Hematopoietic multipotent progenitor cell treated with erythropoietin and hydrocortisone succinate and interleukin-3 and kit ligand, for 8 days (in vitro differentiated cells): Measurements from ENCODE around the gene FLT1.
A peak's percentile ranks its signal among the peaks of the same experiment; 100 is the strongest.

ENCODE experiments used
- DNase-seq: peaks from one replicate; pipeline ENCODE4 v3.0.0-alpha.2; 2015

The FLT1 gene

DNA sequence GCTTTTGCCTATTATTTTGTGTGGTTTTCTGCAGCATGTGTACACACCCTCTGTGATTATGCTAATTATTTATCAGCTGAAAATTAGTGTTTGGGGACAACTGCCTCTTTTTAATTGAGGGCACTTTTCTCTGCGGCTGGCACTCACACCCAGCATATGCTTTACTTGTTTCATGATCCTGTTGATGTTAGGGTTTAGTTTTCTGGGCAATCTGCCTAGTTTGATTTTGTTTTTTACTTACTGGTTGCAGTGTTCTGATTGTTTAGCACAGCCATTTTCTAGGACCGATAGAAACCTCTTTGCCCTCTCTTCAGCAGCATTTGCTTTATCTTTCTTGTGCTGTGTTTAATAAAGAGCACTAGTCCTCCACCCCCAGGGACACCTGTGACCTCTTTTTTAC is 195.0 kb downstream of the FLT1 start:
- no peak for DNase-seq

DNA sequence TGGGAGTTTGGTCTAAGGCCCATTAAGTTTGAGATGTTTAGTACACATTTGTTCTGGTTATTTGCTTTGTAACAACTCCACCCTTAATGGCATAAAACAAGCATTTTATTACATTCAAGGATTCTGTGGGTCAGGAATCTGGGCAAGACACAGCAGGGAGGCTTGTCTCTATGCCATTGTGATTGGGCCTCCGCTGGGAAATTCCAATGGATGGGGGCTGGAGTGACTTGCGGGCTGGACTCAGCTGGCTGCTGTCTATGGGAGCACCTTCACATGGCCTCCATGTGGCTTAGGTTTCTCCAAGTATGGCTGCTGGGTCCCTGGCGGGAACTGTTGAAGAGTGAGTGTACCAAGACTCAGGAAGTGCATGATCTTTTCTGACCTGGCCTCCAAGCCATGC is 197.6 kb downstream of the FLT1 start:
- no peak for DNase-seq

DNA sequence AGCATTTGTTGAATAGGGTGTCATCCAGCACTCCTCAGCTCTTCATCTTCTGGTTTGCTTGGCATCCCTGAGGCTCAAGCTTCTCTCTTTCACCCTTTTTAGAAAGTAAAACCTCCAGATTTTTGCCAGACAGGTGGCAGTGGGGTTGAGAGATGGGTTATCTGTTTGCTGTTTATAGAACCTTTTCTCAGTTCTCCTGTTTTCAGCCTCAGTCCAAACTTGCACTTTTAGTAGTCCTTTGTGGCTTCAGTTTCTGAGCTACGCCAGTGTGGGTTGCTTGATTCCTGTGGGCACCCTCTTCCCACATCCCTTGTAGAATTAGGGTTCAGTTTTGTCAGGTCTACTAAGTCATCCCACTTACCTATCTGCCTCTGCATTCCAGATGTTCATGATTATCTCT is 208.7 kb downstream of the FLT1 start:
- no peak for DNase-seq

DNA sequence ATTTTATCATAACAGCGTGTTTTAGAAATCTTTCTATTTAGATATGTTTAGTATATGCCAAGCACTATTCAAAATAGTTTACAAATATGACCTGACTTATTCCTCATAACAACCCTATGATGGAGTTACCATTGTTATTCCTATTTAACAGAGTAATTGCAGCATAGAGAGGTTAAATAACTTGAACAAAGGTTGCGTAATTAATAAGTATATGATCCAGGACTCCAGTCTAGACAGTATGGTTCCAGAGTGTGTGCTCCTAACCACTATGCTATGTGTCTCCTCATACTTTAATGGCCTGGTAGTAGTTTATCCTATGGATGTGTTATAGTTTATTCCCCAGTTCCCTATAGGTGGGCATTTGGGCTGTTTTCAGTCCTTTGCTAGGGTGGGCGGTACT is 211.3 kb downstream of the FLT1 start:
- no peak for DNase-seq

DNA sequence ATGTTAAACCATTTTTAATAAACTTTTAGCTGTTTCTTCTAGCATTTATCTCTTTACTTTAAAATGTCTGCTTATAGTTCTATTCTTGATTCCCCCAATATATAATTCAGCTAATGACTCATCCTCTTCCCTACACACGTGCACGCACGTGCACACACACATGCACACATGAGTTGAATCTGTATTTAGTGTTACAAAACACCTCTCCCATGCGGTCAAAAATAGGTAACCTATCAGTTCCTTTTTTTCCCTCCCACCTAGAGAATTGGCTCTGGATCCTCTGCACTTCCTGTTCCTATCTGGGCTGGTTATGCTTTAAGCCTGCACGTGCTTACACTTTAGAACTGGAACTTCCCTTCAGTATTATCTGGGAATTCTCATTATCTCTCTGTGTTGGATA is 212.5 kb downstream of the FLT1 start:
- no peak for DNase-seq

DNA sequence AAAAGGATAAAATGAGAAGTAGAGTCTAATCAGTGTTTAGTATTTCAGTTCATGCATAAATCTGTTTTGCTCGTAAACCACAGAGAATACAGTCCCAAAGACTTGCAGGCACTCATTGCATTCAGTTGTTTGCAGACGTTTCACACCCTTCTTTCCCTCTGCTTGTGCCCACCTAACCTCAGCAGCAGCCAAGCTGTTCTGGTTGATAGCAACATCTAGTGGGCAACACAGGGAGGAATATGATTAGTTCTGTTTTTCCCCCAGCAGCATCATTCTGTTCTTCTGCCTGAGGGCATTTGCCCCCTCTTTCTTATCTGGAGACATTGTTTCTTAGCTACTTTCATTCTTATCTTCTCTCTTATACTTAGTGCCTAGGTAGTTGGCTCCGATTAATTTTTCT is 221.0 kb downstream of the FLT1 start:
- peak; percentile 31 for DNase-seq

DNA sequence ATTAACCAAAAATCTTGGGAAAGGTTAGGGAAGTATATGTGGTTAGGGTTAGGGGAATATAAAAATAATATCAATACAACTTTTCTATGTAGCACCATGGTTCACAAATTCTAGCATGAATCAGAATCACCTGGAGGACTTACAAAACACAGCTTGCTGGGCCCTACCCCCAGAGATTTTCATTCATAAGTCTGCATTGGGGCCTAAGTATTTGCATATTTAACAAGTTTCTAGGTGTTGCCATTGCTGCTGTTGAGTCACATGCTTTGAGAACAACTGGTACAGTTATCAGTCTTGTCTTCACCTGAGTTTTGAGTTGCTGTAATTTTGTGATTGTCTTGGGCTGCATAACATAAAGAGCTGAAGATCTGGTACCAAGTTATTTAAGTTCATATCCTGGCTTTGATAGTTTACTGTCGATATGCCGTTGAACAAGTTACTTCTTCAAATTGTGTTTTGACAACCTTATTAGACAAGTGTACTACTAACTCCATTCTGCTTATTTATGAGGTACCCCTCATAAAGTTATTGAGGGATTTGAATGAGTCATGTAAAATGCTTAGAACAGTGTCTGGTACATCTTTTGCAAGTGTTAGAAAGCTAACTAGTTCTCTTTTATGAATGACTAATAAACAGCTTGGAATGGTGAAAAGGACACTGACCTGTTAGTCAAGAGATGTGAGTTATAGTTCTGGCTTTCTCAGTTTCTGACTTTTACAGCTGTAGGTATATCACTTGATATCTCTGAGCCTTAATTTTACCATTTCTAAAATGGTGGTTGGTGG is 223.7 kb downstream of the FLT1 start:
- no peak for DNase-seq

DNA sequence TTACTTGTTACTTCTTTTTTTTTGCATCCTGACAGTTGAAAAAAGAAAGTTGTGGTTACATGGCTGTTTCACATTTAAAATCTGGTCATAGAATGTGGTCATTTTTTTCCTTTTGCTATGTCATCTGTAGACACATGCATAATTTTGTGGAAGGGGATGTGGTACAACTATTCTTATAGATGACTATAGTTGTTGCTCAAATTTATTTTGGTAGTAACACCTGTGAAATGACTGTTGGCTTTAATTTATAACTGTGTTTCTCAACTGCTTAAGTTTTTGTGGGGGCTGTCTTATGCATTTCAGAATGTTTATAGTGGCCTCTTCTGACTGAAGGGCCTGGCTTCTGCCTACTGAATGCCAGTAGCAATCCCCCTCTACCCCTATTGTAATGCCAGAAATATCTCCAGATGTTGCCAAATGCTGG is 226.1 kb downstream of the FLT1 start:
- peak; percentile 13 for DNase-seq

DNA sequence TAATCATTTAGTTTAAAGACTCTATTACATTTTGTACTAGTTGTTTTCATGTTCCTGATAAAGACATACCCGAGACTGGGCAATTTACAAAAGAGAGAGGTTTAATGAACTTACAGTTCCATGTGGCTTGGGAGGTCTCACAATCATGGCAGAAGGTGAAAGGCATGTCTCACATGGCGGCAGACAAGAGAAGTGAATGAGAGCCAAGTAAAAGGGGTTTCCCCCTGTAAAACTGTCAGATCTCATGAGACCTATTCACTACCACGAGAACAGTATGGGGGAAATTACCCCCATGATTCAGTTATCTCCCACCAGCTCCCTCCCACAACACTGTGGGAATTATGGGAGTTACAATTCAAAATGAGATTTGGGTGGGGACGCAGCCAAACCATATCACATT is 227.4 kb downstream of the FLT1 start:
- DNase-seq, result no peak

DNA sequence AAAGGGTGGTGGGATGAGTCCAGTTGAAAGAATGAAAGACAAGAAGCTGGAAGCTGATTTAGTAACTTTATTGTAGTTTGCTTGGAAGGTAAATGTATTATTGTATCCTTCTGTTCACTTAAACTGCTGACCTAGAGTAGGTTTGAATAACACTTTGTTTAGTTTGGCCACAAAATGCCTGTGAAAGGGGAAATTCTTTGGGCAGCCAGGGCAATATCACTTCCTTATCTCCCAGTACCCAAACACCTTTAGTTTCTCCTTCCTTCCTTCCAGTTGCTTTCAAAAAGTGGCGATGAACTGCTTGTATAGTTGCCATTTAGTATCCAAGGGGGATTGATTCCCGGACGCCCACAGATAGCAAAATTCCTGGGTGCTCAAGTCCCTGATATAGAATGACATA is 236.5 kb downstream of the FLT1 start:
- DNase-seq, result no peak

DNA sequence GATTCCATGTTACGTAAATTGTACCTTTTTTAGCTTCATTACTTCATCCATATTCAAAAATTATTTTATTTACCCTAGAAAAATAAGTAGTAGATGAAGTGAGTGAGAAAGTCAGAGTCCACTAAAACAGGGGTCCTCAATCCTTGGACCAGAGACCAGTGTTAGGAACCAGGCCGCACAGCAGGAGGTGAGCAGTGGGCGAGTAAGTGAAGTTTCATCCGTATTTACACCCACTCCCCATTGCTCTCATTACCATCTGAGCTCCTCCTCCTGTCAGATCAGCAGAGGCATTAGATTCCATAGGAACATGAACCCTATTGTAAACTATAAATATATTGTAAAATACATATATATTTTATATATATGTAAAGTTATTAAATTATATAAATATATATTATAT is 237.6 kb downstream of the FLT1 start:
- DNase-seq, result no peak

DNA sequence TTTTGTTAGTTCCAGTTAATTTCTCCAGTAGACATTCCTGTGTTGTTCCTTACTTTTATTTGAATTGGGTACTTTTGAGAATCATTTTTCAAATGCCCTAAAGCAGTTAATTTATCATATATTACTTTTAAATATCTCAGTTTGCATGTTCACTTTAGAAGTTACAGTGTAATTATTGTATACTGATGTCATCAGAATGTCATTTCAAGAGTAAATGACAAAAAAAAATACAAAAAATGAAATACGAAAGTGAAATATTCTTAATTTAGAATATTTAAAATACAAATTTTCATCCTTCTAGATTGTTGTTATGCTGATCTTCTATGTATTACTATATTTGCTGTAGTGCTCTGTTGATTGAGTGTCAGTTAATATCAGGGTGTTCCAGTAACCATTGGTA is 242.4 kb downstream of the FLT1 start:
- no peak for DNase-seq

DNA sequence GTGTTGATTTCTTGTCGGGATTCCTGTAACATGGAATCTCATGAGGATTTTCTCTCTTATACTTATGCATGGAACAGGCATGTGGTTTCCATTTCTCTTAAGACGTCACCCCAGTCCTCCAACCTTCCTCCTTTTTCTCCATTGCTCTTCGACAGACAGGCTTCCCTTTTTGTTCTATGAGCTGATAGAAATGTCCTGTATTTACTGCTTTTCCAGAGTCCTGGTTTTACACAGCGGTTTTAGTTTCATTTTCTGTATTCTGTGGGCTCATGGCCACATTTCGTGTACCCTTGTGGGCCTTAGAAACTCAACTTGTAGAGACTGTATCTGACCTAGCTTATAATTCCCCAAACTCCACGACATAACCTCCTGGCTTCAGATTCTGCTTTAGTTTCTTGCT is 243.5 kb downstream of the FLT1 start:
- DNase-seq, result peak; percentile 12

DNA sequence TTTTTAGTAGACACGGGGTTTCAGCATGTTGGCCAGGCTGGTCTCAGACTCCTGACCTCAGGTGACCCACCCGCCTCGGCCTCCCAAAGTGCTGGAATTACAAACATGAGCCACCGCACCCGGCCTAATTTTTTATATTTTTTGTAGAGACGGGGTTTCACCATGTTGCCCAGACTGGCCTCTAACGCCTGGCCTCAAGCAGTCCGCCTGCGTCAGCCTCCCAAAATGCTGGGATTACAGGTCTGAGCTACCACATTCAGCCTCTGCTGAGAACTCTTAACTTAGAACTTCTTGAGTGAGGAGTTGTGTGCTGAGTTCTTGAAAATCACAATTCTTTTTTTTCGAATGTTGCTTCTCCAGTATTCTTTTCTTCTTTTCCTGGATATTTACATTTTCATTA is 244.4 kb downstream of the FLT1 start:
- no peak for DNase-seq
